Measurements from ENCODE around the gene RBM3. TPM values are rescaled to one million over a fixed set of nuclear protein-coding genes. Genes with fewer than 3 reads are reported as not detected.

Gene RBM3
- total and polyA plus RNA-seq, 2 experiments from 2014 or later: 64.8 to 135 TPM

- Histone ChIP-seq H3K79me2 (no peaks in the 10 kb centered on the region), H2AFZ (no peak overlapping the region), H3K4me3 (no peak overlapping the region), H3K9me3 (ENCODE audit: low read depth) (no peaks in the 10 kb centered on the region), H3K4me1 (ENCODE audit: insufficient read depth) (no peaks in the 10 kb centered on the region), H3K27ac (no peak overlapping the region), H3K9me2 (replicated peaks; ENCODE audit: insufficient read depth) (no peaks in the 10 kb centered on the region), H4K20me1 (ENCODE audit: insufficient read depth, poor library complexity, severe bottlenecking) (no peaks in the 10 kb centered on the region), H3K36me3 (replicated peaks; ENCODE audit: insufficient read depth, low read depth) (no peaks in the 10 kb centered on the region), H3K27me3 (no peaks in the 10 kb centered on the region), H3K4me2 (no peak overlapping the region)
- WGBS (ENCODE audit: low lambda C conversion rate, missing lambda C conversion rate): 72% methylated on average over 5 of the region's 5 CpGs
- no peak for DNase-seq (ENCODE audit: low spot score)
- TF ChIP-seq EZH2 (IDR thresholded peaks at IDR 0.05; ENCODE audit: borderline replicate concordance): no peak
- no peak for TF ChIP-seq EZH2phosphoT487 (IDR thresholded peaks at IDR 0.05; ENCODE audit: low read depth, severe bottlenecking, unreplicated experiment)
- TF ChIP-seq CTCF (IDR thresholded peaks at IDR 0.05; ENCODE audit: poor library complexity): no peak
Measured at GRCh38 chrX:48592971-48593370, 18.7 kb downstream of the RBM3 start.

GRCh38 chrX:48595929-48596328, 21.6 kb downstream of the RBM3 start:
- Histone ChIP-seq H3K36me3 (replicated peaks; ENCODE audit: insufficient read depth, low read depth) (no peaks in the 10 kb centered on the region), H2AFZ (no peak overlapping the region), H3K27ac (no peak overlapping the region), H3K9me3 (ENCODE audit: low read depth) (no peaks in the 10 kb centered on the region), H4K20me1 (ENCODE audit: insufficient read depth, poor library complexity, severe bottlenecking) (no peaks in the 10 kb centered on the region), H3K4me3 (no peak overlapping the region), H3K79me2 (no peaks in the 10 kb centered on the region), H3K4me2 (no peak overlapping the region), H3K4me1 (ENCODE audit: insufficient read depth) (no peaks in the 10 kb centered on the region), H3K27me3 (no peaks in the 10 kb centered on the region), H3K9me2 (replicated peaks; ENCODE audit: insufficient read depth) (no peaks in the 10 kb centered on the region)
- WGBS (ENCODE audit: low lambda C conversion rate, missing lambda C conversion rate): 74% methylated on average over 2 of the region's 2 CpGs
- TF ChIP-seq CTCF (IDR thresholded peaks at IDR 0.05; ENCODE audit: poor library complexity) (no peak), EZH2 (IDR thresholded peaks at IDR 0.05; ENCODE audit: borderline replicate concordance) (no peak), EZH2phosphoT487 (IDR thresholded peaks at IDR 0.05; ENCODE audit: low read depth, severe bottlenecking, unreplicated experiment) (no peak)
- no peak for DNase-seq (ENCODE audit: low spot score)

- H3K4me3 ChIP-seq: peak within 1 kb of the TSS; percentile 60
- no peaks in the 10 kb centered on the region for H3K36me3 ChIP-seq (replicated peaks; ENCODE audit: insufficient read depth, low read depth)
- no peak within 1 kb of the TSS for H2AFZ ChIP-seq
- peak within 1 kb of the TSS; percentile 77 for H3K4me2 ChIP-seq
- no peaks in the 10 kb centered on the region for H4K20me1 ChIP-seq (ENCODE audit: insufficient read depth, poor library complexity, severe bottlenecking)
- peak; percentile 92 for DNase-seq (ENCODE audit: low spot score)
- no peak for TF ChIP-seq CTCF (IDR thresholded peaks at IDR 0.05; ENCODE audit: poor library complexity)
- TF ChIP-seq EZH2phosphoT487 (IDR thresholded peaks at IDR 0.05; ENCODE audit: low read depth, severe bottlenecking, unreplicated experiment): no peak
- TF ChIP-seq EZH2 (IDR thresholded peaks at IDR 0.05; ENCODE audit: borderline replicate concordance): no peak
- H3K4me1 ChIP-seq (ENCODE audit: insufficient read depth): no peaks in the 10 kb centered on the region
- H3K9me2 ChIP-seq (replicated peaks; ENCODE audit: insufficient read depth): no peaks in the 10 kb centered on the region
- WGBS (ENCODE audit: low lambda C conversion rate, missing lambda C conversion rate): 43% methylated on average over 58 of the region's 62 CpGs
- peak within 1 kb of the TSS; percentile 99 for H3K27ac ChIP-seq
- no peaks in the 10 kb centered on the region for H3K9me3 ChIP-seq (ENCODE audit: low read depth)
- no peaks in the 10 kb centered on the region for H3K79me2 ChIP-seq
- no peaks in the 10 kb centered on the region for H3K27me3 ChIP-seq
Measured at GRCh38 chrX:48597353-48598264, 23.3 kb downstream of the RBM3 start, which contains the start of gene WDR13. WDR13 (plus strand) TSS chrX:48597492; CDS start chrX:48597997, 505 bp downstream.
